Measurements from ENCODE around the gene PLCH1.

- TF ChIP-seq POLR2A (IDR thresholded peaks at IDR 0.05) (no peak), CTCF (IDR thresholded peaks at IDR 0.05) (no peak)
Observed at GRCh38 chr3:155369735-155370134, 375.1 kb downstream of the PLCH1 start.
